Ishikawa (cell line): Measurements from ENCODE around the gene KRTAP19-6.

Source experiments
- CEBPB ChIP-seq: IDR thresholded peaks from 2 replicates; pipeline ENCODE4 v1.6.1; 2012
- CREB1 ChIP-seq: IDR thresholded peaks from 2 replicates; pipeline ENCODE4 v1.6.1; 2012; ENCODE audit warnings: low read depth
- EGR1 ChIP-seq: IDR thresholded peaks from 2 replicates; pipeline ENCODE4 v1.6.1; 2012
- EP300 ChIP-seq: IDR thresholded peaks from 2 replicates; pipeline ENCODE4 v1.6.1; 2012; ENCODE audit warnings: borderline replicate concordance
- FOXM1 ChIP-seq: IDR thresholded peaks from 2 replicates; pipeline ENCODE4 v1.6.1; 2012; ENCODE audit warnings: low read depth, borderline replicate concordance
- NFIC ChIP-seq: IDR thresholded peaks from 2 replicates; pipeline ENCODE4 v1.6.1; 2012
- RAD21 ChIP-seq: IDR thresholded peaks from 2 replicates; pipeline ENCODE4 v1.6.1; 2012; ENCODE audit warnings: low read depth
- TAF1 ChIP-seq: IDR thresholded peaks from 2 replicates; pipeline ENCODE4 v1.6.1; 2012; ENCODE audit warnings: low read depth, mild to moderate bottlenecking
- TCF12 ChIP-seq: IDR thresholded peaks from 2 replicates; pipeline ENCODE4 v1.6.1; 2012; ENCODE audit warnings: low read depth
- TEAD4 ChIP-seq: IDR thresholded peaks from 2 replicates; pipeline ENCODE4 v1.6.1; 2012
- YY1 ChIP-seq: IDR thresholded peaks from 2 replicates; pipeline ENCODE4 v1.6.1; 2012; ENCODE audit warnings: low read depth
- ZBTB7A ChIP-seq: IDR thresholded peaks from 2 replicates; pipeline ENCODE4 v1.6.1; 2012; ENCODE audit warnings: low read depth
- TF ChIP-seq, protein P1 (sequence below): IDR thresholded peaks from 2 replicates; pipeline ENCODE4 v1.6.1; 2012
- TF ChIP-seq, protein P2 (sequence below): IDR thresholded peaks from 2 replicates; pipeline ENCODE4 v1.6.1; 2012
- TF ChIP-seq, protein P3 (sequence below): IDR thresholded peaks from 2 replicates; pipeline ENCODE4 v1.6.1; 2012; ENCODE audit warnings: low read depth, mild to moderate bottlenecking

KRTAP19-6 gene

DNA sequence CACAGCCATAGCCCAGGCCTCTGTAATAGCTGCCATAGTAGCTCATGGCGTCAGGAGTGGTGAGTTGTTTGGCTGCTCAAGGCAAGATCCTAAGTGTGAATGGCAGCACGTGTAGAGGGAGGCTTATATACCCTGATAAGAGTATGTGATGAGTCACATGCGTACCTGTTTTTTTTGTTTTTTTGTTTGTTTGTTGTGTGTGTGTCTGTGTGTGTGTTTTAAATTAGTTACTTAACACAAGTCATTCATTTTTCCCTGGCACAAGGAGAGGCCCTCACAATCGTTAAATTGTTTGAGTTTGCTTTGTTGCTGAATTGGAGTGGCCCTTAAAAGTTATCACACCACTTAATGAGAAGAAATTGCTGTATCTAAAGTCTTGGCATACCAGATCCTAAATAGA lies 44.6 kb downstream of the KRTAP19-6 start, which contains the start of gene KRTAP19-4:
TSS of gene KRTAP19-4 (minus strand) at position 101 of the 400 bp plus-strand sequence. CDS start at position 46, 55 bp downstream.
- TF ChIP-seq EP300 (no peak), YY1 (no peak), TEAD4 (no peak), EGR1 (no peak), RAD21 (no peak), ZBTB7A (no peak)
- TF ChIP-seq, protein P1, sequence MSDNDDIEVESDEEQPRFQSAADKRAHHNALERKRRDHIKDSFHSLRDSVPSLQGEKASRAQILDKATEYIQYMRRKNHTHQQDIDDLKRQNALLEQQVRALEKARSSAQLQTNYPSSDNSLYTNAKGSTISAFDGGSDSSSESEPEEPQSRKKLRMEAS: no peak

DNA sequence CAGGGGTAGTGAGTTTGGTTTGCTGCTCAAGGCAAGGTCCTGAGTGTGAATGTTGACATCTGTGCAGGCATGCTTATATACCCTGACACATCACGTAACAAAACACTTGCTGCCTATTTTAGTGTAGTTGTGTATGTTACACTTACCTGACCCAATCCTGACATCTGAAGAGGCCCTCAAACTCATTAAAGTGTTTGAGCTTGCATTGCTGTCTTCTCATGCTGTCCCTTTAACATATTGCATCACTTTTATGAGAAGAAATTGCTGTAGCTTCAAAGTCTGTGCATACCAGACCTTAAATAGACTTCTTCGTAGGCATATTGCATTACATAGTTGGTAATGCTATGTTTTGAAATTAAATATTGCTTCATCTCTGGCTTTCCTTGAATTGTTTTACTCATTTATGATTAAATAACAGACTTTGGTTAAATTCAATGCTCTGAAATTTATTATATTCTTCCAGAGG lies 49.7 kb downstream of the KRTAP19-6 start, which contains the start of gene KRTAP19-3:
TSS of gene KRTAP19-3 (minus strand) at position 51 of the 466 bp plus-strand sequence. CDS start 56 bp downstream, outside the sequence.
- no peak for TF ChIP-seq EP300
- TF ChIP-seq, protein P1: no peak
- no peak for TF ChIP-seq NFIC
- TF ChIP-seq TEAD4: no peak
- TF ChIP-seq RAD21: no peak
- no peak for TF ChIP-seq ZBTB7A
- no peak for TF ChIP-seq CEBPB
- TF ChIP-seq, protein P2, sequence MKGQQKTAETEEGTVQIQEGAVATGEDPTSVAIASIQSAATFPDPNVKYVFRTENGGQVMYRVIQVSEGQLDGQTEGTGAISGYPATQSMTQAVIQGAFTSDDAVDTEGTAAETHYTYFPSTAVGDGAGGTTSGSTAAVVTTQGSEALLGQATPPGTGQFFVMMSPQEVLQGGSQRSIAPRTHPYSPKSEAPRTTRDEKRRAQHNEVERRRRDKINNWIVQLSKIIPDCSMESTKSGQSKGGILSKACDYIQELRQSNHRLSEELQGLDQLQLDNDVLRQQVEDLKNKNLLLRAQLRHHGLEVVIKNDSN: no peak
- TF ChIP-seq TCF12: no peak
- TF ChIP-seq YY1: no peak
- TF ChIP-seq TAF1: no peak
- no peak for TF ChIP-seq CREB1
- no peak for TF ChIP-seq FOXM1
- no peak for TF ChIP-seq EGR1
- TF ChIP-seq, protein P3, sequence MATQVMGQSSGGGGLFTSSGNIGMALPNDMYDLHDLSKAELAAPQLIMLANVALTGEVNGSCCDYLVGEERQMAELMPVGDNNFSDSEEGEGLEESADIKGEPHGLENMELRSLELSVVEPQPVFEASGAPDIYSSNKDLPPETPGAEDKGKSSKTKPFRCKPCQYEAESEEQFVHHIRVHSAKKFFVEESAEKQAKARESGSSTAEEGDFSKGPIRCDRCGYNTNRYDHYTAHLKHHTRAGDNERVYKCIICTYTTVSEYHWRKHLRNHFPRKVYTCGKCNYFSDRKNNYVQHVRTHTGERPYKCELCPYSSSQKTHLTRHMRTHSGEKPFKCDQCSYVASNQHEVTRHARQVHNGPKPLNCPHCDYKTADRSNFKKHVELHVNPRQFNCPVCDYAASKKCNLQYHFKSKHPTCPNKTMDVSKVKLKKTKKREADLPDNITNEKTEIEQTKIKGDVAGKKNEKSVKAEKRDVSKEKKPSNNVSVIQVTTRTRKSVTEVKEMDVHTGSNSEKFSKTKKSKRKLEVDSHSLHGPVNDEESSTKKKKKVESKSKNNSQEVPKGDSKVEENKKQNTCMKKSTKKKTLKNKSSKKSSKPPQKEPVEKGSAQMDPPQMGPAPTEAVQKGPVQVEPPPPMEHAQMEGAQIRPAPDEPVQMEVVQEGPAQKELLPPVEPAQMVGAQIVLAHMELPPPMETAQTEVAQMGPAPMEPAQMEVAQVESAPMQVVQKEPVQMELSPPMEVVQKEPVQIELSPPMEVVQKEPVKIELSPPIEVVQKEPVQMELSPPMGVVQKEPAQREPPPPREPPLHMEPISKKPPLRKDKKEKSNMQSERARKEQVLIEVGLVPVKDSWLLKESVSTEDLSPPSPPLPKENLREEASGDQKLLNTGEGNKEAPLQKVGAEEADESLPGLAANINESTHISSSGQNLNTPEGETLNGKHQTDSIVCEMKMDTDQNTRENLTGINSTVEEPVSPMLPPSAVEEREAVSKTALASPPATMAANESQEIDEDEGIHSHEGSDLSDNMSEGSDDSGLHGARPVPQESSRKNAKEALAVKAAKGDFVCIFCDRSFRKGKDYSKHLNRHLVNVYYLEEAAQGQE: no peak
